GM12878 (cell line): ENCODE measurements around the gene FAM222B. TPM values are rescaled to one million over a fixed set of nuclear protein-coding genes. Genes with fewer than 3 reads are reported as not detected.

ENCODE experiments used
- ASH2L ChIP-seq: fragments of 300-600, 200-600 bp; sonication (generic); IDR thresholded peaks from 2 replicates; pipeline ENCODE4 v1.6.1; 2017; ENCODE audit warnings: low read depth, mild to moderate bottlenecking, borderline replicate concordance
- ATF2 ChIP-seq: IDR thresholded peaks from 2 replicates; pipeline ENCODE4 v1.6.1; 2012; ENCODE audit warnings: low read length, inconsistent platforms
- BCLAF1 ChIP-seq: fragments of 450-650 bp; IDR thresholded peaks from 2 replicates; pipeline ENCODE4 v1.6.1; 2017; ENCODE audit warnings: antibody characterized with exemption, mild to moderate bottlenecking, moderate library complexity
- DPF2 ChIP-seq: fragments of 450-650 bp; IDR thresholded peaks from 2 replicates; pipeline ENCODE4 v1.6.1; 2017; ENCODE audit warnings: mild to moderate bottlenecking
- JUNB ChIP-seq: IDR thresholded peaks from 2 replicates; pipeline ENCODE4 v1.6.1; 2016; ENCODE audit warnings: antibody characterized with exemption, mild to moderate bottlenecking
- KLF5 ChIP-seq: fragments of 450-650 bp; IDR thresholded peaks from 2 replicates; pipeline ENCODE4 v1.6.1; 2014; ENCODE audit warnings: mild to moderate bottlenecking; ENCODE audit not compliant: partially characterized antibody
- MYC ChIP-seq: IDR thresholded peaks from 2 replicates; pipeline ENCODE4 v1.6.1; 2011; ENCODE audit warnings: mild to moderate bottlenecking, low read length, moderate library complexity, inconsistent platforms; ENCODE audit not compliant: insufficient read depth, insufficient replicate concordance, insufficient read length, severe bottlenecking
- NFYB ChIP-seq: IDR thresholded peaks from 2 replicates; pipeline ENCODE4 v1.6.1; 2011; ENCODE audit warnings: low read depth, mild to moderate bottlenecking, low read length, improper control_type of control experiment, moderate library complexity; ENCODE audit not compliant: insufficient read depth
- PAX8 ChIP-seq: fragments of 450-650 bp; IDR thresholded peaks from 2 replicates; pipeline ENCODE4 v1.6.1; 2017; ENCODE audit warnings: mild to moderate bottlenecking, moderate library complexity
- POLR2A ChIP-seq: IDR thresholded peaks from 2 replicates; pipeline ENCODE4 v1.6.1; 2011; ENCODE audit warnings: low read depth, mild to moderate bottlenecking, low read length
- PRDM15 ChIP-seq: fragments of 450-650 bp; formaldehyde crosslinking; IDR thresholded peaks from 2 replicates; pipeline ENCODE4 v1.4.0; 2020; ENCODE audit warnings: mild to moderate bottlenecking, moderate library complexity
- RELA ChIP-seq: fragments of 450-650 bp; IDR thresholded peaks from 2 replicates; pipeline ENCODE4 v1.8.0; 2014; ENCODE audit warnings: borderline replicate concordance; ENCODE audit not compliant: partially characterized antibody
- SMAD1 ChIP-seq: fragments of 450-650 bp; IDR thresholded peaks from 2 replicates; pipeline ENCODE4 v1.6.1; 2018; ENCODE audit warnings: mild to moderate bottlenecking, low read depth; ENCODE audit not compliant: partially characterized antibody
- SPI1 ChIP-seq: IDR thresholded peaks from 2 replicates; pipeline ENCODE4 v1.6.1; 2011; ENCODE audit warnings: low read depth, mild to moderate bottlenecking, low read length, moderate library complexity, borderline replicate concordance; ENCODE audit not compliant: insufficient read depth
- TARDBP ChIP-seq: IDR thresholded peaks from 2 replicates; pipeline ENCODE4 v1.6.1; 2016; ENCODE audit warnings: borderline replicate concordance
- ZNF622 ChIP-seq: fragments of 450-650 bp; IDR thresholded peaks from 2 replicates; pipeline ENCODE4 v1.6.1; 2017; ENCODE audit warnings: mild to moderate bottlenecking, inconsistent platforms
- ZNF687 ChIP-seq: fragments of 450-650 bp; IDR thresholded peaks from 2 replicates; pipeline ENCODE4 v1.6.1; 2017; ENCODE audit warnings: mild to moderate bottlenecking, moderate library complexity
- polyA plus RNA-seq, 11 experiments: library from polyadenylated mRNA; depleted of rRNA in 4 of 11; unstranded in 6 of 11; stranded (reverse) in 5 of 11; fragments of >200 nt; fragmentation: Nextera tagmentation in 4 of 11; fragmentation: Illumina TruSeq in 1 of 11; extraction: Ambion mirVana in 4 of 11; extraction: Trizol in 1 of 11; gene quantifications; 1 replicate in 1 of 11; 2 replicates in 10 of 11; pipeline versions ENCODE4 v1.2.1 to v1.2.3, GENCODE V29; 2011 to 2016; ENCODE audit warnings: inconsistent platforms in 2 of 11, missing spikeins in 2 of 11, low read depth in 1 of 11
- total RNA-seq, 4 experiments: library from RNA; depleted of rRNA in 3 of 4; stranded (reverse); fragments of >200 nt in 3 of 4; fragmentation: Illumina TruSeq in 1 of 4; extraction: Trizol in 1 of 4; gene quantifications; 2 replicates each; pipeline versions ENCODE4 v1.2.1 to v1.2.3, GENCODE V29; 2013 to 2021

FAM222B gene
- total and polyA plus RNA-seq, 10 of the 15 experiments (the other 5 are each of a cell fraction or from before 2014, with no cell fraction given) = 2.8 to 18.3 (median 6.4) TPM

- TF ChIP-seq PRDM15 (CRISPR knock-in tag) (no peak), POLR2A (peak; percentile 91), ASH2L (peak; percentile 54; the same call in 1 of the 2 replicates), ZNF687 (no peak; the same call in 1 of the 2 replicates), TARDBP (peak; percentile 26; the same call in 1 of the 2 replicates), ZNF622 (no peak), PAX8 (no peak), BCLAF1 (no peak), DPF2 (peak; percentile 83; the same call in 1 of the 2 replicates), JUNB (no peak), RELA (no peak), SPI1 (peak; percentile 96), ATF2 (no peak), KLF5 (no peak), NFYB (0 out of 2 replicates have a peak, but pooled peaks have one; percentile 13), MYC (no peak), SMAD1 (peak; percentile 63)
Observed at GRCh38 chr17:28728364-28729200, 114.0 kb downstream of the FAM222B start, which contains the start of gene NEK8 (continued).
